ENCODE measurements around the gene PCSK9.

DNA sequence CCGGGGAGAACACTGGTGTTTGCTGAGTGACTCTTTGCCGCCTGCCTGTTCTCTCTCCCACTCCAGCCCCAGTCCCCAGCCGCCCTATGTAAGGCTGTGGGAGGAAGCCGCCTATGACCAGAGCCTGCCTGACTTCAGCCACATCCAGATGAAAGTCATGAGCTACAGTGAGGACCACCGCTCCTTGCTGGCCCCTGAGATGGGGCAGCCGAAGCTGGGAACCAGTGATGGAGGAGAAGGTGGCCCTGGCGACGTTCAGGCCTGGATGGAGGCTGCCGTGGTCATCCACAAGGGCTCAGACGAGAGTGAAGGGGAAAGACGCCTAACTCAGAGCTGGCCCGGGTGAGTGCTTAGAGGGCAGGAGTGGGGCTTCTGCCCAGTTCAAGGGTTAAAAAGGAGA is 32.4 kb upstream of the PCSK9 start:
- TF ChIP-seq, protein P1, sequence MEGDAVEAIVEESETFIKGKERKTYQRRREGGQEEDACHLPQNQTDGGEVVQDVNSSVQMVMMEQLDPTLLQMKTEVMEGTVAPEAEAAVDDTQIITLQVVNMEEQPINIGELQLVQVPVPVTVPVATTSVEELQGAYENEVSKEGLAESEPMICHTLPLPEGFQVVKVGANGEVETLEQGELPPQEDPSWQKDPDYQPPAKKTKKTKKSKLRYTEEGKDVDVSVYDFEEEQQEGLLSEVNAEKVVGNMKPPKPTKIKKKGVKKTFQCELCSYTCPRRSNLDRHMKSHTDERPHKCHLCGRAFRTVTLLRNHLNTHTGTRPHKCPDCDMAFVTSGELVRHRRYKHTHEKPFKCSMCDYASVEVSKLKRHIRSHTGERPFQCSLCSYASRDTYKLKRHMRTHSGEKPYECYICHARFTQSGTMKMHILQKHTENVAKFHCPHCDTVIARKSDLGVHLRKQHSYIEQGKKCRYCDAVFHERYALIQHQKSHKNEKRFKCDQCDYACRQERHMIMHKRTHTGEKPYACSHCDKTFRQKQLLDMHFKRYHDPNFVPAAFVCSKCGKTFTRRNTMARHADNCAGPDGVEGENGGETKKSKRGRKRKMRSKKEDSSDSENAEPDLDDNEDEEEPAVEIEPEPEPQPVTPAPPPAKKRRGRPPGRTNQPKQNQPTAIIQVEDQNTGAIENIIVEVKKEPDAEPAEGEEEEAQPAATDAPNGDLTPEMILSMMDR (IDR thresholded peaks at IDR 0.05; ENCODE audit: low read depth, low read length), result no peak
- no peak for TF ChIP-seq POLR2A (IDR thresholded peaks at IDR 0.05; ENCODE audit: extremely low read depth, insufficient read length)

Data from NB4 (cell line).